H1 (cell line): ENCODE results near the gene RBFOX1. TPM values are rescaled to one million over a fixed set of nuclear protein-coding genes. Genes with fewer than 3 reads are reported as not detected.
A peak's percentile ranks its signal among the peaks of the same experiment; 100 is the strongest.

Experiments used
- CTCF ChIA-PET: fragments of 300-600 bp; sonication (Branson Sonifier 250); formaldehyde crosslinking; loops from one replicate; lab custom pipeline; 2021; ENCODE audit not compliant: partially characterized antibody; lab: Charles Lee
- POLR2A ChIA-PET: fragments of 300-600 bp; sonication (Branson Sonifier 250); formaldehyde crosslinking; loops from one replicate; lab custom pipeline; 2021; ENCODE audit warnings: inconsistent platforms; ENCODE audit not compliant: partially characterized antibody; lab: Charles Lee
- DNase-seq, 2 experiments: peaks; one replicate each; pipeline versions ENCODE4 v3.0.0 to v3.0.0-alpha.2; 2010 to 2022; ENCODE audit warnings: low spot score in 2 of 2, low read depth in 1 of 2, mixed read lengths in 1 of 2
- FAIRE-seq: peaks from 2 replicates; lab custom pipeline; 2011; peaks lifted over from hg19 to GRCh38; lab: Jason Lieb, UNC
- H2AFZ ChIP-seq: 2 replicates; pipeline ENCODE4 v1.8.1; 2012; ENCODE audit warnings: low read length, inconsistent platforms
- H2AK5ac ChIP-seq: 2 replicates; pipeline ENCODE4 v1.6.1; 2013; ENCODE audit warnings: low read depth, low read length
- H2BK120ac ChIP-seq: replicated peaks from 2 replicates; pipeline ENCODE3; 2013; ENCODE audit warnings: low read depth, low read length, inconsistent platforms
- H2BK12ac ChIP-seq: 2 replicates; pipeline ENCODE4 v1.6.1; 2013; ENCODE audit warnings: low read depth, low read length
- H2BK15ac ChIP-seq: 2 replicates; pipeline ENCODE4 v1.6.1; 2013; ENCODE audit warnings: low read length
- H2BK20ac ChIP-seq: 2 replicates; pipeline ENCODE4 v1.6.1; 2013; ENCODE audit warnings: low read length
- H2BK5ac ChIP-seq: 2 replicates; pipeline ENCODE4 v1.6.1; 2013; ENCODE audit warnings: low read depth, low read length
- H3K14ac ChIP-seq: 2 replicates; pipeline ENCODE4 v1.6.1; 2013; ENCODE audit warnings: inconsistent platforms; ENCODE audit not compliant: insufficient read length
- H3K18ac ChIP-seq: 2 replicates; pipeline ENCODE4 v1.6.1; 2013; ENCODE audit warnings: low read length; ENCODE audit errors: extremely low read depth
- H3K23ac ChIP-seq: 2 replicates; pipeline ENCODE4 v1.6.1; 2013; ENCODE audit warnings: inconsistent platforms; ENCODE audit not compliant: insufficient read length
- H3K23me2 ChIP-seq: 2 replicates; pipeline ENCODE4 v1.6.1; 2013; ENCODE audit warnings: low read depth, low read length
- H3K27ac ChIP-seq: 2 replicates; pipeline ENCODE4 v1.6.1; 2011; ENCODE audit warnings: low read depth, low read length, inconsistent platforms
- H3K27me3 ChIP-seq, 4 experiments: replicated peaks in 1 of 4; 1 replicate in 1 of 4; 2 replicates in 3 of 4; pipeline versions ENCODE4 v1.6.1 to v1.8.1; 2011 to 2013; ENCODE audit warnings: low read length in 3 of 4, mild to moderate bottlenecking in 3 of 4, inconsistent platforms in 2 of 4, mixed read lengths in 2 of 4, moderate library complexity in 1 of 4; ENCODE audit not compliant: control insufficient read depth in 3 of 4, insufficient read depth in 3 of 4; ENCODE audit errors: extremely low read depth in 1 of 4
- H3K36me3 ChIP-seq, 4 experiments: 2 replicates each; pipeline versions ENCODE4 v1.6.1 to v1.8.1; 2011 to 2013; ENCODE audit warnings: mild to moderate bottlenecking in 4 of 4, low read length in 3 of 4, moderate library complexity in 2 of 4, control low read depth in 1 of 4, inconsistent platforms in 1 of 4; ENCODE audit not compliant: insufficient read depth in 4 of 4, control insufficient read depth in 2 of 4
- H3K4ac ChIP-seq: replicated peaks from 2 replicates; pipeline ENCODE3; 2013; ENCODE audit warnings: low read length, low read depth, mixed read lengths, inconsistent platforms; ENCODE audit not compliant: insufficient read length
- H3K4me1 ChIP-seq, 4 experiments: replicated peaks in 1 of 4; 1 replicate in 1 of 4; 2 replicates in 3 of 4; pipeline versions ENCODE4 v1.6.1 to v1.8.1; 2011 to 2013; ENCODE audit warnings: low read length in 3 of 4, inconsistent platforms in 2 of 4, mixed read lengths in 1 of 4; ENCODE audit not compliant: insufficient read depth in 4 of 4, control insufficient read depth in 3 of 4
- H3K4me2 ChIP-seq, 2 experiments: 2 replicates each; pipeline versions ENCODE4 v1.6.1 to v1.8.1; 2011 to 2013; ENCODE audit warnings: low read depth in 2 of 2, low read length in 2 of 2, control low read depth in 1 of 2, inconsistent platforms in 1 of 2, mild to moderate bottlenecking in 1 of 2; ENCODE audit not compliant: insufficient read depth in 1 of 2
- H3K4me3 ChIP-seq, 4 experiments: fragments of 200-600, 300-600 bp in 1 of 4; sonication (generic), shearing (Covaris generic), sonication (Bioruptor Twin) in 1 of 4; 2 replicates each; pipeline versions ENCODE4 v1.5.1 to v1.8.1; 2011 to 2016; ENCODE audit warnings: low read length in 4 of 4, low read depth in 3 of 4, control low read depth in 2 of 4, inconsistent platforms in 2 of 4, mild to moderate bottlenecking in 2 of 4, mixed read lengths in 1 of 4, moderate library complexity in 1 of 4; ENCODE audit not compliant: insufficient read depth in 2 of 4; ENCODE audit errors: extremely low read depth in 1 of 4
- H3K56ac ChIP-seq: replicated peaks from 2 replicates; pipeline ENCODE3; 2013; ENCODE audit warnings: low read depth, mild to moderate bottlenecking, mixed read lengths, low read length, inconsistent platforms; ENCODE audit not compliant: insufficient read length
- H3K79me1 ChIP-seq: 2 replicates; pipeline ENCODE4 v1.6.1; 2013; ENCODE audit warnings: low read depth, low read length, control low read depth
- H3K79me2 ChIP-seq, 2 experiments: 2 replicates each; pipeline versions ENCODE4 v1.6.1 to v1.8.1; 2012 to 2013; ENCODE audit warnings: low read length in 2 of 2, mild to moderate bottlenecking in 2 of 2, inconsistent platforms in 1 of 2; ENCODE audit not compliant: insufficient read depth in 2 of 2, control insufficient read depth in 1 of 2
- H3K9ac ChIP-seq, 4 experiments: replicated peaks in 1 of 4; 1 replicate in 1 of 4; 2 replicates in 3 of 4; pipeline versions ENCODE4 v1.6.1 to v1.8.1; 2011 to 2013; ENCODE audit warnings: low read depth in 3 of 4, low read length in 3 of 4, control low read depth in 2 of 4, mild to moderate bottlenecking in 2 of 4, moderate library complexity in 2 of 4, inconsistent platforms in 1 of 4; ENCODE audit errors: extremely low read depth in 1 of 4
- H3K9me3 ChIP-seq, 2 experiments: 2 replicates each; pipeline versions ENCODE4 v1.6.1 to v1.8.1; 2012 to 2013; ENCODE audit warnings: mild to moderate bottlenecking in 2 of 2, moderate library complexity in 2 of 2, control low read depth in 1 of 2, inconsistent platforms in 1 of 2, low read depth in 1 of 2, low read length in 1 of 2, mixed read lengths in 1 of 2; ENCODE audit not compliant: insufficient read depth in 2 of 2
- H4K20me1 ChIP-seq, 2 experiments: replicated peaks in 1 of 2; 2 replicates each; pipeline versions ENCODE3 to v1.8.1; 2011 to 2013; ENCODE audit warnings: inconsistent platforms in 2 of 2, low read length in 2 of 2, mild to moderate bottlenecking in 1 of 2; ENCODE audit not compliant: insufficient read depth in 2 of 2, control insufficient read depth in 1 of 2
- H4K5ac ChIP-seq: 2 replicates; pipeline ENCODE4 v1.6.1; 2013; ENCODE audit warnings: low read length, low read depth, mixed read lengths, inconsistent platforms; ENCODE audit not compliant: insufficient read length
- H4K8ac ChIP-seq: 2 replicates; pipeline ENCODE4 v1.8.0; 2013; ENCODE audit warnings: mild to moderate bottlenecking, moderate library complexity, low read length, inconsistent platforms; ENCODE audit not compliant: insufficient read depth; ENCODE audit errors: extremely low read depth
- H4K91ac ChIP-seq: replicated peaks from 2 replicates; pipeline ENCODE3; 2013; ENCODE audit warnings: low read length, mixed read lengths, inconsistent platforms; ENCODE audit not compliant: insufficient read length
- CEBPB ChIP-seq: IDR thresholded peaks from 2 replicates; pipeline ENCODE4 v1.6.1; 2012; ENCODE audit warnings: low read depth, low read length
- EP300 ChIP-seq, 2 experiments: IDR thresholded peaks; 1 replicate in 1 of 2; 2 replicates in 1 of 2; pipeline ENCODE4 v1.6.1; 2011 to 2012; ENCODE audit warnings: low read depth in 2 of 2, low read length in 2 of 2, mild to moderate bottlenecking in 2 of 2, borderline replicate concordance in 1 of 2, inconsistent platforms in 1 of 2, moderate library complexity in 1 of 2
- EZH2 ChIP-seq: fragments of 200-600 bp; sonication (generic); IDR thresholded peaks from 2 replicates; pipeline ENCODE4 v1.7.1; 2012; ENCODE audit warnings: low read depth, mild to moderate bottlenecking, moderate library complexity, low read length, inconsistent platforms; ENCODE audit not compliant: severe bottlenecking
- GABPA ChIP-seq: IDR thresholded peaks from 2 replicates; pipeline ENCODE4 v1.6.1; 2011; ENCODE audit warnings: mild to moderate bottlenecking, low read length, moderate library complexity, borderline replicate concordance; ENCODE audit not compliant: insufficient read depth
- JUND ChIP-seq: IDR thresholded peaks from 2 replicates; pipeline ENCODE4 v1.6.1; 2011; ENCODE audit warnings: mild to moderate bottlenecking, improper control_type of control experiment, low read length
- KDM5A ChIP-seq: fragments of 200-600 bp; IDR thresholded peaks from 2 replicates; pipeline ENCODE4 v1.7.1; 2012; ENCODE audit warnings: mild to moderate bottlenecking, low read length, inconsistent platforms, mixed read lengths
- MAFK ChIP-seq: IDR thresholded peaks from 2 replicates; pipeline ENCODE4 v1.6.1; 2012; ENCODE audit warnings: low read depth, mild to moderate bottlenecking, improper control_type of control experiment, low read length
- MAX ChIP-seq: IDR thresholded peaks from 2 replicates; pipeline ENCODE4 v1.6.1; 2012; ENCODE audit warnings: inconsistent platforms
- RXRA ChIP-seq: IDR thresholded peaks from 2 replicates; pipeline ENCODE4 v1.6.1; 2011; ENCODE audit warnings: low read depth, mild to moderate bottlenecking, low read length, moderate library complexity; ENCODE audit not compliant: insufficient read depth
- SIN3A ChIP-seq, 2 experiments: IDR thresholded peaks in 1 of 2; conservative IDR thresholded peaks in 1 of 2; 2 replicates each; pipeline ENCODE4 v1.6.1; 2011 to 2012; ENCODE audit warnings: low read length in 2 of 2, improper control_type of control experiment in 1 of 2, low read depth in 1 of 2, mild to moderate bottlenecking in 1 of 2
- SIRT6 ChIP-seq: IDR thresholded peaks from one replicate; pipeline ENCODE4 v1.7.1; 2012; ENCODE audit warnings: low read length, inconsistent platforms
- SP4 ChIP-seq: IDR thresholded peaks from 2 replicates; pipeline ENCODE4 v1.6.1; 2012; ENCODE audit warnings: low read length, inconsistent platforms
- TEAD4 ChIP-seq: IDR thresholded peaks from 2 replicates; pipeline ENCODE4 v1.6.1; 2012; ENCODE audit warnings: low read depth, low read length, inconsistent platforms, mixed read lengths
- WGBS, 2 experiments: shearing (Covaris generic) in 1 of 2; methylation state at CpG; one replicate each; pipeline versions ENCODE4 v1.1.6 to v1.1.7; 2013 to 2015; ENCODE audit warnings: low lambda C conversion rate in 2 of 2, mixed read lengths in 2 of 2, inconsistent platforms in 1 of 2, low coverage in 1 of 2, missing lambda C conversion rate in 1 of 2; ENCODE audit not compliant: insufficient replicate concordance in 2 of 2, insufficient coverage in 1 of 2, insufficient read length in 1 of 2; ENCODE audit errors: extremely low coverage in 1 of 2, missing lambda C conversion rate in 1 of 2; 5-methylcytosine and 5-hydroxymethylcytosine counted together
- polyA plus RNA-seq, 7 experiments: library from polyadenylated mRNA; depleted of rRNA in 3 of 7; stranded (reverse) in 5 of 7; unstranded in 2 of 7; fragments of >200 nt in 5 of 7; fragments of 200-250 nt in 2 of 7; gene quantifications; 1 replicate in 5 of 7; 2 replicates in 1 of 7; 4 replicates in 1 of 7; pipeline versions ENCODE4 v1.2.1 to v1.2.3, GENCODE V29; 2011 to 2013; ENCODE audit warnings: missing spikeins in 2 of 7, mixed read lengths in 2 of 7
- total RNA-seq: library from RNA; stranded (reverse); fragmentation: NEBNext Ultra II Directional; extraction: Animal tissue kit (Norgen Biotek cat#: 25700); gene quantifications from 2 replicates; pipeline ENCODE4 v1.2.1, GENCODE V29; 2021

The RBFOX1 gene
- total and polyA plus RNA-seq, 2 of the 8 experiments (the other 6 are each of a cell fraction or from before 2014, with no cell fraction given) = 1.7 to 2.8 TPM

- 89% methylated on average over 23 of the region's 23 CpGs; no CpG with 5 or more reads in 1 of the 2 experiments for WGBS, 2 experiments
- peak overlapping the region; percentile 69; the same call in 1 of the 2 replicates for H4K8ac ChIP-seq
- H3K4me1 ChIP-seq = peaks cover 2 to 11% (median 4%) of the 10 kb centered on the region in 4 experiments; a peak in 6 of 7 replicates
- H3K36me3 ChIP-seq = no peaks in the 10 kb centered on the region
- CTCF ChIA-PET = interaction anchor here (0.6 to 1.9 kb wide), 8 partner anchors 8 to 164 kb away, joined by 3 to 5 read pairs (median 3); no protein-coding TSS in a partner anchor
- no peak overlapping the region for H4K91ac ChIP-seq
- DNase-seq (no peak), FAIRE-seq (no peak)
- no peak overlapping the region for H2BK15ac ChIP-seq
- H2BK12ac ChIP-seq = no peak overlapping the region
- no peak overlapping the region for H3K27ac ChIP-seq
- H3K79me2 ChIP-seq = no peaks in the 10 kb centered on the region
- H2AFZ ChIP-seq = peak overlapping the region; percentile 37; the same call in 1 of the 2 replicates
- H3K9ac ChIP-seq = no peak overlapping the region
- H3K56ac ChIP-seq = no peak overlapping the region
- H3K4ac ChIP-seq = no peak overlapping the region
- POLR2A ChIA-PET = no interaction called here
- H3K14ac ChIP-seq = peak overlapping the region; percentile 52
- H3K79me1 ChIP-seq = no peaks in the 10 kb centered on the region
- H4K20me1 ChIP-seq = no peaks in the 10 kb centered on the region
- peaks cover 0 to 3% of the 10 kb centered on the region in 2 experiments; a peak in 1 of 4 replicates for H3K9me3 ChIP-seq
- H2BK120ac ChIP-seq = no peak overlapping the region
- H3K4me3 ChIP-seq = no peak overlapping the region
- no peak overlapping the region for H3K18ac ChIP-seq
- no peak overlapping the region for H2BK5ac ChIP-seq
- no peak overlapping the region for H4K5ac ChIP-seq
- peak overlapping the region in 1 of 2 experiments; percentile 41; a peak in 1 of 4 replicates for H3K4me2 ChIP-seq
- no peak overlapping the region for H3K23ac ChIP-seq
- H2AK5ac ChIP-seq = no peak overlapping the region
- no peak overlapping the region for H2BK20ac ChIP-seq
- H3K23me2 ChIP-seq = no peaks in the 10 kb centered on the region
- no peaks in the 10 kb centered on the region for H3K27me3 ChIP-seq
- TF ChIP-seq MAX (no peak), MAFK (no peak), RXRA (no peak), GABPA (no peak), CEBPB (no peak), TEAD4 (no peak), JUND (no peak), SIN3A (conservative IDR thresholded peaks at IDR 0.05 in 1 of 2, IDR thresholded peaks at IDR 0.05 in 1 of 2; ENCODE audit: low read depth in 1 of 2, low read length in 2 of 2) (no peak), SIRT6 (no peak), EP300 (IDR thresholded peaks at IDR 0.05; ENCODE audit: borderline replicate concordance in 1 of 2, low read depth in 2 of 2, low read length in 2 of 2) (no peak), EZH2 (no peak), SP4 (no peak), KDM5A (no peak)
Observed at GRCh38 chr16:7509963-7510601, 177.4 kb downstream of the RBFOX1 start.
